H9 (cell line): ENCODE measurements around the gene GATAD1. TPM values are rescaled to one million over a fixed set of nuclear protein-coding genes. Genes with fewer than 3 reads are reported as not detected.

Source experiments
- DNase-seq: peaks from one replicate; pipeline ENCODE4 v3.0.0-alpha.2; 2017
- H2AFZ ChIP-seq: one replicate; pipeline ENCODE4 v1.6.1; 2013; ENCODE audit warnings: mild to moderate bottlenecking, low read length, control low read depth, moderate library complexity
- H2AK5ac ChIP-seq: 2 replicates; pipeline ENCODE4 v1.6.1; 2013; ENCODE audit warnings: low read length, control low read depth, mixed read lengths; ENCODE audit not compliant: insufficient read length
- H2BK120ac ChIP-seq: one replicate; pipeline ENCODE4 v1.6.1; 2013; ENCODE audit warnings: low read depth, mild to moderate bottlenecking, low read length, control low read depth, inconsistent platforms; ENCODE audit not compliant: poor library complexity, severe bottlenecking
- H2BK12ac ChIP-seq: 2 replicates; pipeline ENCODE4 v1.6.1; 2013; ENCODE audit warnings: low read length, control low read depth, mixed read lengths, low read depth; ENCODE audit not compliant: insufficient read length
- H2BK15ac ChIP-seq: 2 replicates; pipeline ENCODE4 v1.6.1; 2013; ENCODE audit warnings: low read depth, low read length, control low read depth
- H2BK20ac ChIP-seq: one replicate; pipeline ENCODE4 v1.6.1; 2013; ENCODE audit warnings: low read depth, mild to moderate bottlenecking, low read length, control low read depth, inconsistent platforms; ENCODE audit not compliant: poor library complexity, severe bottlenecking
- H2BK5ac ChIP-seq: 2 replicates; pipeline ENCODE4 v1.6.1; 2013; ENCODE audit warnings: low read length, control low read depth, mixed read lengths; ENCODE audit not compliant: insufficient read length
- H3K14ac ChIP-seq: 2 replicates; pipeline ENCODE4 v1.6.1; 2013; ENCODE audit warnings: low read length, control low read depth; ENCODE audit not compliant: insufficient read depth
- H3K18ac ChIP-seq: 2 replicates; pipeline ENCODE4 v1.6.1; 2013; ENCODE audit warnings: low read depth, mild to moderate bottlenecking, mixed read lengths, low read length, control low read depth; ENCODE audit not compliant: insufficient read length
- H3K23ac ChIP-seq: 2 replicates; pipeline ENCODE4 v1.6.1; 2013; ENCODE audit warnings: low read length, control low read depth, mixed read lengths, low read depth; ENCODE audit not compliant: insufficient read length
- H3K23me2 ChIP-seq: 2 replicates; pipeline ENCODE4 v1.6.1; 2013; ENCODE audit warnings: low read depth, mild to moderate bottlenecking, mixed read lengths, low read length, control low read depth; ENCODE audit not compliant: insufficient read length, poor library complexity, severe bottlenecking
- H3K27ac ChIP-seq: 2 replicates; pipeline ENCODE4 v1.5.1; 2013; ENCODE audit warnings: low read length, control low read depth, mixed read lengths, low read depth; ENCODE audit not compliant: insufficient read length
- H3K27me3 ChIP-seq: 2 replicates; pipeline ENCODE4 v1.6.1; 2013; ENCODE audit warnings: low read length, control low read depth, inconsistent platforms; ENCODE audit not compliant: insufficient read depth
- H3K4ac ChIP-seq: 2 replicates; pipeline ENCODE4 v1.6.1; 2013; ENCODE audit warnings: low read depth, mild to moderate bottlenecking, control low read depth, inconsistent platforms, low read length, moderate library complexity
- H3K4me1 ChIP-seq: 2 replicates; pipeline ENCODE4 v1.6.1; 2013; ENCODE audit warnings: low read length, control low read depth, inconsistent platforms; ENCODE audit not compliant: insufficient read depth
- H3K4me2 ChIP-seq: 2 replicates; pipeline ENCODE4 v1.6.1; 2013; ENCODE audit warnings: low read length, control low read depth, mixed read lengths; ENCODE audit not compliant: insufficient read length, insufficient read depth
- H3K56ac ChIP-seq: 2 replicates; pipeline ENCODE4 v1.6.1; 2013; ENCODE audit warnings: low read depth, mild to moderate bottlenecking, mixed read lengths, low read length, control low read depth; ENCODE audit not compliant: insufficient read length
- H3K79me1 ChIP-seq: 2 replicates; pipeline ENCODE4 v1.6.1; 2013; ENCODE audit warnings: low read depth, mild to moderate bottlenecking, moderate library complexity, low read length, control low read depth, inconsistent platforms; ENCODE audit not compliant: insufficient read depth, poor library complexity, severe bottlenecking
- H3K79me2 ChIP-seq: 2 replicates; pipeline ENCODE4 v1.6.1; 2013; ENCODE audit warnings: low read length, control low read depth, inconsistent platforms; ENCODE audit not compliant: insufficient read depth
- H3K9ac ChIP-seq: 2 replicates; pipeline ENCODE4 v1.6.1; 2013; ENCODE audit warnings: low read length, control low read depth, mixed read lengths; ENCODE audit not compliant: insufficient read length; ENCODE audit errors: extremely low read depth
- H3K9me3 ChIP-seq: one replicate; pipeline ENCODE4 v1.6.1; 2013; ENCODE audit warnings: low read depth, low read length, inconsistent platforms; ENCODE audit not compliant: control insufficient read depth
- H3T11ph ChIP-seq: one replicate; pipeline ENCODE4 v1.6.1; 2013; ENCODE audit warnings: mild to moderate bottlenecking, low read length, control low read depth, inconsistent platforms
- H4K20me1 ChIP-seq: one replicate; pipeline ENCODE4 v1.6.1; 2013; ENCODE audit not compliant: control insufficient read depth, insufficient read length, insufficient read depth
- H4K5ac ChIP-seq: 2 replicates; pipeline ENCODE4 v1.6.1; 2013; ENCODE audit warnings: low read depth, mild to moderate bottlenecking, mixed read lengths, low read length, control low read depth; ENCODE audit not compliant: insufficient read length
- H4K8ac ChIP-seq: replicated peaks from 2 replicates; pipeline ENCODE4 v1.6.1; 2013; ENCODE audit warnings: low read length, control low read depth, mixed read lengths, low read depth; ENCODE audit not compliant: insufficient read length
- H4K91ac ChIP-seq: 2 replicates; pipeline ENCODE4 v1.6.1; 2013; ENCODE audit warnings: low read depth, mild to moderate bottlenecking, moderate library complexity, mixed read lengths, low read length, control low read depth; ENCODE audit not compliant: insufficient read length
- H3K27ac Mint-ChIP-seq, 3 experiments: 2 replicates in 2 of 3; 3 replicates in 1 of 3; pipeline ENCODE4 v1.8.0; 2020 to 2021; ENCODE audit warnings: mixed read lengths in 3 of 3, mild to moderate bottlenecking in 1 of 3, moderate library complexity in 1 of 3
- H3K27me3 Mint-ChIP-seq: 2 replicates; pipeline ENCODE4 v1.8.0; 2021; ENCODE audit warnings: low read depth, mild to moderate bottlenecking, moderate library complexity, mixed read lengths
- H3K36me3 Mint-ChIP-seq, 3 experiments: 2 replicates in 2 of 3; 3 replicates in 1 of 3; pipeline ENCODE4 v1.8.0; 2020 to 2021; ENCODE audit warnings: low read depth in 3 of 3, mixed read lengths in 3 of 3; ENCODE audit not compliant: insufficient read depth in 1 of 3
- H3K4me1 Mint-ChIP-seq, 2 experiments: 2 replicates each; pipeline ENCODE4 v1.8.0; 2020; ENCODE audit warnings: mixed read lengths in 2 of 2
- H3K4me3 Mint-ChIP-seq, 2 experiments: 2 replicates in 1 of 2; 3 replicates in 1 of 2; pipeline ENCODE4 v1.8.0; 2020 to 2021; ENCODE audit warnings: mild to moderate bottlenecking in 2 of 2, mixed read lengths in 2 of 2, moderate library complexity in 1 of 2
- H3K9me3 Mint-ChIP-seq, 2 experiments: 2 replicates in 1 of 2; 3 replicates in 1 of 2; pipeline ENCODE4 v1.8.0; 2020; ENCODE audit warnings: mild to moderate bottlenecking in 2 of 2, mixed read lengths in 2 of 2, moderate library complexity in 1 of 2
- CTCF ChIP-seq: fragments of 200-600 bp; sonication (generic); conservative IDR thresholded peaks from 3 replicates; pipeline ENCODE4 v1.8.0; 2021; ENCODE audit warnings: antibody characterized with exemption, mild to moderate bottlenecking
- WGBS: extraction: QIAGEN DNeasy Blood & Tissue Kit; methylation state at CpG from one replicate; pipeline ENCODE4 v1.1.7; 2013; ENCODE audit warnings: missing lambda C conversion rate, low lambda C conversion rate, mixed read lengths; ENCODE audit not compliant: insufficient read length; ENCODE audit errors: extremely low coverage; 5-methylcytosine and 5-hydroxymethylcytosine counted together
- total RNA-seq: library from RNA; stranded (reverse); gene quantifications from 2 replicates; pipeline ENCODE4 v1.2.1, GENCODE V29; 2021

GATAD1 gene
- total RNA-seq, 1 experiment from 2014 or later, result 36.5 TPM

GRCh38 chr7:92508946-92509345, 61.7 kb downstream of the GATAD1 start:
- H3K4me1 Mint-ChIP-seq, result no peaks in the 10 kb centered on the region
- H2BK12ac ChIP-seq, result no peak overlapping the region
- H3K56ac ChIP-seq, result no peak overlapping the region
- H3K4ac ChIP-seq, result no peak overlapping the region
- H3K23ac ChIP-seq, result no peak overlapping the region
- H4K8ac ChIP-seq, result no peak overlapping the region
- H3K36me3 Mint-ChIP-seq, result peaks cover 2 to 37% (median 30%) of the 10 kb centered on the region in 3 experiments; a peak in 6 of 7 replicates
- no peak for TF ChIP-seq CTCF
- no peak overlapping the region for H2BK120ac ChIP-seq
- no peak overlapping the region for H2BK5ac ChIP-seq
- H3K4me1 ChIP-seq, result no peaks in the 10 kb centered on the region
- no CpG with 5 or more reads among the region's 5 CpGs for WGBS
- no peak overlapping the region for H3K18ac ChIP-seq
- no peak overlapping the region for H3K4me2 ChIP-seq
- H3K27ac ChIP-seq, result no peak overlapping the region
- H3K23me2 ChIP-seq, result no peaks in the 10 kb centered on the region
- no peaks in the 10 kb centered on the region for H3K27me3 Mint-ChIP-seq
- H3T11ph ChIP-seq, result no peak overlapping the region
- H3K4me3 Mint-ChIP-seq, result no peak overlapping the region
- H3K9me3 ChIP-seq, result no peaks in the 10 kb centered on the region
- no peak overlapping the region for H2AFZ ChIP-seq
- no peaks in the 10 kb centered on the region for H3K79me1 ChIP-seq
- no peaks in the 10 kb centered on the region for H3K79me2 ChIP-seq
- no peak for DNase-seq
- no peak overlapping the region for H3K27ac Mint-ChIP-seq
- H2BK15ac ChIP-seq, result no peak overlapping the region
- H3K9me3 Mint-ChIP-seq, result no peaks in the 10 kb centered on the region
- H4K5ac ChIP-seq, result no peak overlapping the region
- H4K91ac ChIP-seq, result no peak overlapping the region
- no peak overlapping the region for H3K14ac ChIP-seq
- H4K20me1 ChIP-seq, result no peaks in the 10 kb centered on the region
- no peak overlapping the region for H2AK5ac ChIP-seq
- no peaks in the 10 kb centered on the region for H3K27me3 ChIP-seq
- no peak overlapping the region for H2BK20ac ChIP-seq
- no peak overlapping the region for H3K9ac ChIP-seq

Other genes starting within 250 kb of the GATAD1 start
- 34.9 and 38.1 TPM in 2 replicates for gene KRIT1, start 201.6 kb upstream of the GATAD1 start, total RNA-seq
- 42.0 and 48.1 TPM in 2 replicates for gene ANKIB1, start 201.5 kb upstream of the GATAD1 start, total RNA-seq
- 0.09 TPM in 1 of 2 replicates, not detected in the other for gene ERVW-1, start 30.5 kb downstream of the GATAD1 start, total RNA-seq
- gene PEX1, start 81.0 kb downstream of the GATAD1 start, total RNA-seq, result 21.2 and 21.8 TPM in 2 replicates
- gene RBM48, start 81.3 kb downstream of the GATAD1 start, total RNA-seq, result 12.5 and 12.6 TPM in 2 replicates
- gene FAM133B, start 142.9 kb downstream of the GATAD1 start, total RNA-seq, result 39.2 and 41.2 TPM in 2 replicates